Stimulated activated CD8-positive, alpha-beta memory T cell treated with anti-CD3 and anti-CD28 coated beads, Interleukin-7, amount 100 ng/mL, for 4 hours (primary cell): ENCODE results near the gene LUC7L3.
A peak's percentile ranks its signal among the peaks of the same experiment; 100 is the strongest.
"Not testable (repeated sequence)": the region's sequence is repeated elsewhere in the genome, so short reads cannot be mapped to it uniquely, and the experiment has no call there.

Source experiments
- DNase-seq, 2 donors: peaks; one replicate each; pipeline ENCODE4 v3.0.0-alpha.2; 2020; ENCODE audit warnings: low read depth in 2 of 2

LUC7L3 gene

GRCh38 chr17:50686494-50687199 lies 32.8 kb upstream of the LUC7L3 start:
- DNase-seq, result no peak

GRCh38 chr17:50687200-50688066 lies 32.0 kb upstream of the LUC7L3 start:
- no peak for DNase-seq

GRCh38 chr17:50688245-50688644 lies 31.2 kb upstream of the LUC7L3 start:
- DNase-seq, result no peak

GRCh38 chr17:50689251-50689650 lies 30.2 kb upstream of the LUC7L3 start:
- no peak for DNase-seq

GRCh38 chr17:50689956-50690886 lies 29.2 kb upstream of the LUC7L3 start:
- no peak for DNase-seq

- no peak for DNase-seq
These were observed 28.4 kb upstream of the LUC7L3 start for GRCh38 chr17:50690887-50691549.

- no peak for DNase-seq
These were observed 27.6 kb upstream of the LUC7L3 start for GRCh38 chr17:50691550-50692447.

GRCh38 chr17:50692448-50693035 lies 26.9 kb upstream of the LUC7L3 start:
- DNase-seq, result no peak

- DNase-seq, result no peak
These were observed 26.2 kb upstream of the LUC7L3 start for GRCh38 chr17:50693036-50693682.

- DNase-seq, result no peak
These were observed 23.0 kb upstream of the LUC7L3 start for GRCh38 chr17:50696365-50696879.

- no peak for DNase-seq
These were observed 22.3 kb upstream of the LUC7L3 start for GRCh38 chr17:50697062-50697461.

- DNase-seq, result no peak
These were observed 21.6 kb upstream of the LUC7L3 start for GRCh38 chr17:50697663-50698272.

GRCh38 chr17:50699410-50699809 lies 20.0 kb upstream of the LUC7L3 start:
- DNase-seq, result no peak

- DNase-seq, result no peak
These were observed 16.2 kb upstream of the LUC7L3 start for GRCh38 chr17:50703162-50703561.

GRCh38 chr17:50707289-50708049 lies 11.9 kb upstream of the LUC7L3 start, which contains the start of gene ANKRD40:
ANKRD40 (minus strand) TSS chr17:50707914; CDS start chr17:50707654, 260 bp downstream.
- peak; percentile 81 to 83 for DNase-seq

GRCh38 chr17:50708050-50709000 lies 11.1 kb upstream of the LUC7L3 start:
- DNase-seq, result no peak

- DNase-seq, result not testable (repeated sequence)
These were observed 10.3 kb upstream of the LUC7L3 start for GRCh38 chr17:50709053-50709452.
